OCI-LY3 (cell line): Measurements from ENCODE around the gene COL9A1.
"Not testable (repeated sequence)": the region's sequence is repeated elsewhere in the genome, so short reads cannot be mapped to it uniquely, and the experiment has no call there.

Experiments
- H2AFZ ChIP-seq: fragments of 200-600, 300-600 bp; shearing (Covaris generic); 2 replicates; pipeline ENCODE4 v1.6.0; 2014; ENCODE audit warnings: antibody characterized with exemption, low read depth, low read length
- H3K27ac ChIP-seq: fragments of 200-600, 300-600 bp; sonication (generic); 2 replicates; pipeline ENCODE4 v1.5.1; 2014; ENCODE audit warnings: mild to moderate bottlenecking, low read length, moderate library complexity, mixed read lengths
- H3K27me3 ChIP-seq: fragments of 200-600, 300-600 bp; sonication (generic); 2 replicates; pipeline ENCODE4 v1.6.1; 2014; ENCODE audit warnings: low read depth, low read length, mixed read lengths
- H3K36me3 ChIP-seq: fragments of 200-600, 300-600 bp; sonication (generic); replicated peaks from 2 replicates; pipeline ENCODE3; 2014; ENCODE audit warnings: low read depth, low read length, mixed read lengths
- H3K4me1 ChIP-seq: fragments of 300-600, 200-600 bp; sonication (generic); 2 replicates; pipeline ENCODE4 v1.6.1; 2014; ENCODE audit warnings: low read length, mixed read lengths
- H3K4me2 ChIP-seq: fragments of 200-600, 300-600 bp; sonication (generic); 2 replicates; pipeline ENCODE4 v1.6.1; 2014; ENCODE audit warnings: low read length, mixed read lengths
- H3K4me3 ChIP-seq: fragments of 300-600, 200-600 bp; sonication (generic); 2 replicates; pipeline ENCODE4 v1.5.1; 2014; ENCODE audit warnings: antibody characterized with exemption, mild to moderate bottlenecking, low read length, moderate library complexity
- H3K79me2 ChIP-seq: fragments of 300-600, 200-600 bp; shearing (Covaris generic); 2 replicates; pipeline ENCODE4 v1.6.1; 2014; ENCODE audit warnings: mild to moderate bottlenecking, low read length, mixed read lengths
- H3K9ac ChIP-seq: fragments of 300-600, 200-600 bp; shearing (Covaris generic); 2 replicates; pipeline ENCODE4 v1.6.0; 2014; ENCODE audit warnings: mild to moderate bottlenecking, low read length, moderate library complexity
- H3K9me3 ChIP-seq: fragments of 200-600, 300-600 bp; shearing (Covaris generic); 2 replicates; pipeline ENCODE4 v1.6.1; 2014; ENCODE audit warnings: low read length, mixed read lengths; ENCODE audit not compliant: insufficient read depth
- H4K20me1 ChIP-seq: fragments of 200-600, 300-600 bp; sonication (generic); 2 replicates; pipeline ENCODE4 v1.6.1; 2016; ENCODE audit warnings: low read length, mixed read lengths; ENCODE audit not compliant: insufficient read depth
- EZH2phosphoT487 ChIP-seq: fragments of 200-600 bp; shearing (Covaris generic); IDR thresholded peaks from 2 replicates; pipeline ENCODE4 v1.6.1; 2018; ENCODE audit warnings: antibody characterized with exemption, mixed run types, low read depth
- TF ChIP-seq, protein P1 (sequence below): fragments of 200-600, 300-600 bp; sonication (generic); IDR thresholded peaks from 2 replicates; pipeline ENCODE4 v1.5.1; 2014; ENCODE audit warnings: antibody characterized with exemption, low read length, low read depth

Gene COL9A1

GRCh38 chr6:70325009-70325408, 22.1 kb upstream of the COL9A1 start:
- Histone ChIP-seq H2AFZ (no peak overlapping the region), H3K4me1 (no peaks in the 10 kb centered on the region), H3K79me2 (no peaks in the 10 kb centered on the region), H3K27ac (no peak overlapping the region), H3K9ac (no peak overlapping the region), H4K20me1 (no peaks in the 10 kb centered on the region), H3K9me3 (no peaks in the 10 kb centered on the region), H3K4me3 (no peak overlapping the region), H3K4me2 (no peak overlapping the region), H3K36me3 (no peaks in the 10 kb centered on the region), H3K27me3 (no peaks in the 10 kb centered on the region)
- no peak for TF ChIP-seq EZH2phosphoT487
- TF ChIP-seq, protein P1, sequence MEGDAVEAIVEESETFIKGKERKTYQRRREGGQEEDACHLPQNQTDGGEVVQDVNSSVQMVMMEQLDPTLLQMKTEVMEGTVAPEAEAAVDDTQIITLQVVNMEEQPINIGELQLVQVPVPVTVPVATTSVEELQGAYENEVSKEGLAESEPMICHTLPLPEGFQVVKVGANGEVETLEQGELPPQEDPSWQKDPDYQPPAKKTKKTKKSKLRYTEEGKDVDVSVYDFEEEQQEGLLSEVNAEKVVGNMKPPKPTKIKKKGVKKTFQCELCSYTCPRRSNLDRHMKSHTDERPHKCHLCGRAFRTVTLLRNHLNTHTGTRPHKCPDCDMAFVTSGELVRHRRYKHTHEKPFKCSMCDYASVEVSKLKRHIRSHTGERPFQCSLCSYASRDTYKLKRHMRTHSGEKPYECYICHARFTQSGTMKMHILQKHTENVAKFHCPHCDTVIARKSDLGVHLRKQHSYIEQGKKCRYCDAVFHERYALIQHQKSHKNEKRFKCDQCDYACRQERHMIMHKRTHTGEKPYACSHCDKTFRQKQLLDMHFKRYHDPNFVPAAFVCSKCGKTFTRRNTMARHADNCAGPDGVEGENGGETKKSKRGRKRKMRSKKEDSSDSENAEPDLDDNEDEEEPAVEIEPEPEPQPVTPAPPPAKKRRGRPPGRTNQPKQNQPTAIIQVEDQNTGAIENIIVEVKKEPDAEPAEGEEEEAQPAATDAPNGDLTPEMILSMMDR = no peak

- H3K27ac ChIP-seq, H3K36me3 ChIP-seq, H3K9me3 ChIP-seq, H3K79me2 ChIP-seq, H3K9ac ChIP-seq, H3K27me3 ChIP-seq, H4K20me1 ChIP-seq, H3K4me3 ChIP-seq, H3K4me2 ChIP-seq, H2AFZ ChIP-seq: not testable (repeated sequence)
- peaks cover 14% of the 10 kb centered on the region for H3K4me1 ChIP-seq
These were observed 14.9 kb upstream of the COL9A1 start for GRCh38 chr6:70317799-70318198.

DNA sequence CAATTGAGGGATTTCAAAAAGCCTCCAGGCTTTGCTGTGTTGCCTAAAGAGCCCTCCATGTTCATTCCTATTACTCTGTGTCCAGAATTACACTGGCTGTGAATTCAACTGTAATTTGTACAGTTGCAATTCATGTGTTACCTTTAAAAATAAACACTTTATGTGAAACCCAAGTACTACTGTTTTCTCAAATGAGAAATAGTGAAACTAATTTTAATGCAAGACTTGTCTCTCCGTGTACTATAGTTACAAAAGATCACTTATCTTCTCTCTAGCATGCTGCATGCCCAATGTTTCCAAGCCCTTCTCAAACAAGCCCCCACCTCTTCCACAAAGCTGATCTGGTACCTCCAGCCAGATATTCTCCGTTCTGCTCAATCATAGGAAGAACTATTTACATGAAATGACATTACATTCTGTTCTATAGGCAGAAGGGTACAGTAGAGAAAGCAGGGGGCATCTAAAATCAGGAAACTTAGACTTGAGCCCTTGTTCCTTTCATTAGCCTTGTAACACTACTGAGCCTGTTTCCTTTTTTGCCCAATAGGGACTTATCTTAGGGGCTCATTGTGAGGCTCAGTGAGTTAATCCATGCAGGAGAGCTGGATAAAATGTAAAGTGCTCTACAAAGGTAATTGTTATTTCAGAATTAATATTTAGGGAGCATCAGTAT, 12.3 kb upstream of the COL9A1 start:
- TF ChIP-seq, protein P1 = no peak
- no peak for TF ChIP-seq EZH2phosphoT487
- Histone ChIP-seq H3K27ac (no peak overlapping the region), H3K4me3 (peak overlapping the region; percentile 44), H3K4me2 (peak overlapping the region; percentile 70), H3K9me3 (no peaks in the 10 kb centered on the region), H4K20me1 (no peaks in the 10 kb centered on the region), H3K36me3 (no peaks in the 10 kb centered on the region), H3K79me2 (no peaks in the 10 kb centered on the region), H3K27me3 (peaks cover 15% of the 10 kb centered on the region; the same call in 1 of the 2 replicates), H3K4me1 (peaks cover 23% of the 10 kb centered on the region), H2AFZ (no peak overlapping the region), H3K9ac (no peak overlapping the region)

GRCh38 chr6:70314296-70314695, 11.4 kb upstream of the COL9A1 start:
- Histone ChIP-seq H3K4me2 (no peak overlapping the region), H4K20me1 (no peaks in the 10 kb centered on the region), H3K4me3 (no peak overlapping the region), H3K9ac (no peak overlapping the region), H2AFZ (no peak overlapping the region), H3K27me3 (peaks cover 18% of the 10 kb centered on the region), H3K27ac (no peak overlapping the region), H3K36me3 (no peaks in the 10 kb centered on the region), H3K79me2 (no peaks in the 10 kb centered on the region), H3K9me3 (no peaks in the 10 kb centered on the region), H3K4me1 (peaks cover 23% of the 10 kb centered on the region)
- TF ChIP-seq, protein P1 = no peak
- TF ChIP-seq EZH2phosphoT487 = no peak
